Measurements from ENCODE around the gene ASB7.

ASB7 gene

GRCh38 chr15:100684591-100684990 lies 82.2 kb downstream of the ASB7 start:
- ChIA-PET POLR2A (no interaction called here), CTCF (interaction anchor here (0.9 kb wide), 1 partner anchor 323 kb away, joined by 5 read pairs; no protein-coding TSS in a partner anchor)
- no peak for TF ChIP-seq SUZ12 (IDR thresholded peaks at IDR 0.05)
- no peak for TF ChIP-seq ZNF384 (IDR thresholded peaks at IDR 0.05)
- no peak for TF ChIP-seq FOXK2 (IDR thresholded peaks at IDR 0.05)
- TF ChIP-seq LEF1 (IDR thresholded peaks at IDR 0.05; ENCODE audit: borderline replicate concordance), result no peak
- no peak for TF ChIP-seq ARNT (IDR thresholded peaks at IDR 0.05)
- no peak for TF ChIP-seq HDGF (IDR thresholded peaks at IDR 0.05; ENCODE audit: borderline replicate concordance)
- TF ChIP-seq FOXM1 (IDR thresholded peaks at IDR 0.05; ENCODE audit: borderline replicate concordance), result no peak
- no peak for TF ChIP-seq SP1 (IDR thresholded peaks at IDR 0.05)
- no peak for TF ChIP-seq PKNOX1 (IDR thresholded peaks at IDR 0.05)
- TF ChIP-seq ELF4 (IDR thresholded peaks at IDR 0.05), result no peak
- no peak for TF ChIP-seq L3MBTL2 (conservative IDR thresholded peaks at IDR 0.05)
- TF ChIP-seq TARDBP (IDR thresholded peaks at IDR 0.05), result no peak
- no peak for TF ChIP-seq CTBP1 (IDR thresholded peaks at IDR 0.05; ENCODE audit: borderline replicate concordance)
- no peak for TF ChIP-seq NFRKB (IDR thresholded peaks at IDR 0.05)
- no peak for TF ChIP-seq FOXA1 (IDR thresholded peaks at IDR 0.05)
- TF ChIP-seq BHLHE40 (IDR thresholded peaks at IDR 0.05; ENCODE audit: borderline replicate concordance), result no peak
- no peak for DNase-seq (ENCODE audit: extremely low spot score)

- ChIA-PET CTCF (no interaction called here), POLR2A (no interaction called here)
- TF ChIP-seq FOXM1 (IDR thresholded peaks at IDR 0.05; ENCODE audit: borderline replicate concordance) (no peak), ARNT (IDR thresholded peaks at IDR 0.05) (no peak), ZNF384 (IDR thresholded peaks at IDR 0.05) (no peak), BHLHE40 (IDR thresholded peaks at IDR 0.05; ENCODE audit: borderline replicate concordance) (no peak), SUZ12 (IDR thresholded peaks at IDR 0.05) (no peak), CTBP1 (IDR thresholded peaks at IDR 0.05; ENCODE audit: borderline replicate concordance) (no peak), TARDBP (IDR thresholded peaks at IDR 0.05) (no peak), LEF1 (IDR thresholded peaks at IDR 0.05; ENCODE audit: borderline replicate concordance) (no peak), SP1 (IDR thresholded peaks at IDR 0.05) (no peak), FOXA1 (IDR thresholded peaks at IDR 0.05) (no peak), NFRKB (IDR thresholded peaks at IDR 0.05) (no peak), FOXK2 (IDR thresholded peaks at IDR 0.05) (no peak), HDGF (IDR thresholded peaks at IDR 0.05; ENCODE audit: borderline replicate concordance) (no peak), ELF4 (IDR thresholded peaks at IDR 0.05) (no peak), PKNOX1 (IDR thresholded peaks at IDR 0.05) (no peak), L3MBTL2 (conservative IDR thresholded peaks at IDR 0.05) (no peak)
- no peak for DNase-seq (ENCODE audit: extremely low spot score)
These were observed 83.8 kb downstream of the ASB7 start for GRCh38 chr15:100686021-100686724.

- POLR2A ChIA-PET, result no interaction called here
- DNase-seq (ENCODE audit: extremely low spot score), result no peak
- CTCF ChIA-PET, result no interaction called here
- TF ChIP-seq TARDBP (IDR thresholded peaks at IDR 0.05) (no peak), SP1 (IDR thresholded peaks at IDR 0.05) (no peak), FOXM1 (IDR thresholded peaks at IDR 0.05; ENCODE audit: borderline replicate concordance) (no peak), SUZ12 (IDR thresholded peaks at IDR 0.05) (no peak), ZNF384 (IDR thresholded peaks at IDR 0.05) (no peak)
These were observed 84.5 kb downstream of the ASB7 start for GRCh38 chr15:100686725-100687473.

DNA sequence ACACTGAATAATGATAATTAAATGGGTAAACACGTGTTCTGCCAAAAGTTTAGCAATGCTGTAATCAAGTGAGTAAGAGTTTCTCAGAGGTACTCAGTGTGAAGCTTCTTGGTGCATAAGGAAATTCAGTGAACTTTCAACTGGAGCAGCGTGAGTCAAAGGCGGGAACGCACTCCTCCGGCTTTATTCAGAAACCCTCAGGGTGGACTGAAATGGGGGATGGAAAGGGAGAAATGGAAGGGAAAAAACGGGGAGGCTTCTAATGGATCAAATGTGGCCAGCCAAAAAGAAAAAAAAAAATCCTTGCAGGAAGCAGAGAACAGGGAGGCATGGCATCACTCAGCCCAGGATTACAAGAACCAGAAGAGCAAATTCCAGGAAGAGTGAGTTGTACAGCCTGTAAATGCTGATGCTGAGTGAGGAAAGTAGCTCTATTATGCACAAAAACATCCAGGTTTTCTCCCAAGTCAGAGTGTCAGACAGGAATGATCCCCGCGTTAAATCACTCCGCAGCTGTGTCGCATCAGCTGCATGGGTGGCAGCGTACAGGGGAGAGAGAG lies 85.3 kb downstream of the ASB7 start:
- POLR2A ChIA-PET, result no interaction called here
- DNase-seq (ENCODE audit: extremely low spot score), result no peak
- no peak for TF ChIP-seq SP1 (IDR thresholded peaks at IDR 0.05)
- no peak for TF ChIP-seq PKNOX1 (IDR thresholded peaks at IDR 0.05)
- TF ChIP-seq NFRKB (IDR thresholded peaks at IDR 0.05), result no peak
- no peak for TF ChIP-seq BHLHE40 (IDR thresholded peaks at IDR 0.05; ENCODE audit: borderline replicate concordance)
- no peak for TF ChIP-seq FOXM1 (IDR thresholded peaks at IDR 0.05; ENCODE audit: borderline replicate concordance)
- TF ChIP-seq ELF4 (IDR thresholded peaks at IDR 0.05), result no peak
- TF ChIP-seq ARNT (IDR thresholded peaks at IDR 0.05), result no peak
- TF ChIP-seq LEF1 (IDR thresholded peaks at IDR 0.05; ENCODE audit: borderline replicate concordance), result no peak
- CTCF ChIA-PET, result no interaction called here

DNA sequence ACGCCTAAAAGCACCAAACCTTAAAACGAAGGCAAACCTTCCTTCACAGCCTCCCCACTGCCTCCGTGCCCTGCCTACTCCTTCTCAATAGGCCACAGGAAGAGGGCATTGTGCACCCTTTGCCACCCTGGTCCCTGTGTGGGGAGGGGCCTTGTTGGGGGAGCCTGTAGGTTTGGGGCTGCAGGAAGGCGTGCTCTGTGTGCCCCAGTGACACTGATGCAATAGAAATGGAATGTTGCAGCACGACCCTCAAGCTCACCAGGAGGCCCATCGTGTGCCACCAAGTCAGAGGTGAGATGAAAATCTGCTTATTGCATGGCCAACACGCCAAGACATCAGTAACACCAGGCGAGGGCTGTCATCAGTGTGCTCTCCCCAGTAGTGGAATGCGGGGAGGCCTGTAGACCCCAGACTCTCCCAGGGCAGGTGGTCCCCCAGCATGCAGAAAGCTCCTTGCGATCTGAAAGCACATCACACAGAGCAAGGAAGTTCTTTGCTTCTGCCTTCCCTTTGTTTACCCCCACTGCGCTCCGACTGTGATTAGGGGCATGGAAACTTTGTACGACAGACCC lies 86.2 kb downstream of the ASB7 start:
- TF ChIP-seq FOXM1 (IDR thresholded peaks at IDR 0.05; ENCODE audit: borderline replicate concordance) (no peak), FOXK2 (IDR thresholded peaks at IDR 0.05) (no peak), HDGF (IDR thresholded peaks at IDR 0.05; ENCODE audit: borderline replicate concordance) (no peak), ELF4 (IDR thresholded peaks at IDR 0.05) (no peak), L3MBTL2 (conservative IDR thresholded peaks at IDR 0.05) (no peak), SUZ12 (IDR thresholded peaks at IDR 0.05) (no peak), SP1 (IDR thresholded peaks at IDR 0.05) (no peak), TARDBP (IDR thresholded peaks at IDR 0.05) (no peak), NFRKB (IDR thresholded peaks at IDR 0.05) (no peak)
- POLR2A ChIA-PET, result no interaction called here
- DNase-seq (ENCODE audit: extremely low spot score), result no peak
- CTCF ChIA-PET, result no interaction called here
